ENCODE data around the gene ERBIN.

ERBIN gene

DNA sequence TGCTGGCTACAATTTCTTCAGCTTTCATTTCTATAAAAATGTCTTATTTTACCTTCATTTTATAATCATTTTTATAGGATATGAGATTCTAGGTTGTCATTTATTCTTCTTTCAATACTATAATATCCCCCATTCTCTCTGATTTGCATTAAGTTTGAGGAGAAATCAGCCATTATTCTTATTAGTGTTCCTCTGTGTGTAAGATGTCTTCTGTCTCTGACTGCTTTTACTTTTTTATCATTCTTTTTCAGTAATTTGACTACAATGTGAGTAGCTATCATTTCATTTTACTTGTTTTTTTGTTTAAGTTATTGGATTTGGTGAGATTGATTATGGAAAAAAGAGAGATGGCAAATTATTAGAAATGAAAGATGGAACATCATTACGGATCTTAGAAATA lies 204.1 kb downstream of the ERBIN start:
- DNase-seq (ENCODE audit: low read depth in 3 of 3), result no peak
